ENCODE results near the gene SERINC5.

GRCh38 chr5:80205846-80206245, 50.0 kb downstream of the SERINC5 start:
- TF ChIP-seq, protein P1, sequence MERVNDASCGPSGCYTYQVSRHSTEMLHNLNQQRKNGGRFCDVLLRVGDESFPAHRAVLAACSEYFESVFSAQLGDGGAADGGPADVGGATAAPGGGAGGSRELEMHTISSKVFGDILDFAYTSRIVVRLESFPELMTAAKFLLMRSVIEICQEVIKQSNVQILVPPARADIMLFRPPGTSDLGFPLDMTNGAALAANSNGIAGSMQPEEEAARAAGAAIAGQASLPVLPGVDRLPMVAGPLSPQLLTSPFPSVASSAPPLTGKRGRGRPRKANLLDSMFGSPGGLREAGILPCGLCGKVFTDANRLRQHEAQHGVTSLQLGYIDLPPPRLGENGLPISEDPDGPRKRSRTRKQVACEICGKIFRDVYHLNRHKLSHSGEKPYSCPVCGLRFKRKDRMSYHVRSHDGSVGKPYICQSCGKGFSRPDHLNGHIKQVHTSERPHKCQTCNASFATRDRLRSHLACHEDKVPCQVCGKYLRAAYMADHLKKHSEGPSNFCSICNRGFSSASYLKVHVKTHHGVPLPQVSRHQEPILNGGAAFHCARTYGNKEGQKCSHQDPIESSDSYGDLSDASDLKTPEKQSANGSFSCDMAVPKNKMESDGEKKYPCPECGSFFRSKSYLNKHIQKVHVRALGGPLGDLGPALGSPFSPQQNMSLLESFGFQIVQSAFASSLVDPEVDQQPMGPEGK (CRISPR knock-in tag; IDR thresholded peaks at IDR 0.05; ENCODE audit: borderline replicate concordance), result no peak
- TF ChIP-seq PPARA (CRISPR knock-in tag; IDR thresholded peaks at IDR 0.05; ENCODE audit: borderline replicate concordance) (no peak), ZNF565 (CRISPR knock-in tag; conservative IDR thresholded peaks at IDR 0.05; ENCODE audit: low read depth) (no peak), RARB (CRISPR knock-in tag; IDR thresholded peaks at IDR 0.05) (no peak), SNAI2 (CRISPR knock-in tag; IDR thresholded peaks at IDR 0.05) (no peak)

Measured in SK-N-SH treated with all-trans-retinoic acid at 6 μM for 48 hours (cell line).